Left forelimb (tissue), 1 donor: ENCODE measurements around the gene MAU2.

Source experiments
- DNase-seq: peaks from one replicate; pipeline ENCODE4 v3.0.0-alpha.2; 2018; ENCODE audit warnings: low spot score

MAU2 gene

GRCh38 chr19:19306191-19306590, 14.4 kb upstream of the MAU2 start:
- no peak for DNase-seq

GRCh38 chr19:19308373-19308772, 12.3 kb upstream of the MAU2 start:
- no peak for DNase-seq

- DNase-seq = no peak
Observed at GRCh38 chr19:19315444-19315843, 5.2 kb upstream of the MAU2 start.

GRCh38 chr19:19316082-19316481, 4.5 kb upstream of the MAU2 start:
- no peak for DNase-seq

GRCh38 chr19:19319732-19320360, 783 bp upstream of the MAU2 start:
- DNase-seq = no peak

- no peak for DNase-seq
Observed at GRCh38 chr19:19321141-19321577, 530 bp downstream of the MAU2 start.

- no peak for DNase-seq
Observed at GRCh38 chr19:19324059-19324770, 3.6 kb downstream of the MAU2 start.

GRCh38 chr19:19327672-19328071, 7.0 kb downstream of the MAU2 start:
- no peak for DNase-seq

- DNase-seq = no peak
Observed at GRCh38 chr19:19329126-19329525, 8.5 kb downstream of the MAU2 start.

GRCh38 chr19:19334063-19334988, 13.7 kb downstream of the MAU2 start:
- no peak for DNase-seq

GRCh38 chr19:19334989-19335344, 14.3 kb downstream of the MAU2 start:
- no peak for DNase-seq

GRCh38 chr19:19335408-19336158, 15.0 kb downstream of the MAU2 start:
- no peak for DNase-seq

- no peak for DNase-seq
Observed at GRCh38 chr19:19336597-19336996, 16.0 kb downstream of the MAU2 start.

GRCh38 chr19:19337120-19337519, 16.5 kb downstream of the MAU2 start:
- no peak for DNase-seq

GRCh38 chr19:19338082-19338481, 17.5 kb downstream of the MAU2 start:
- no peak for DNase-seq

GRCh38 chr19:19341026-19341425, 20.4 kb downstream of the MAU2 start:
- no peak for DNase-seq

GRCh38 chr19:19342086-19343015, 21.7 kb downstream of the MAU2 start:
- peak; percentile 77 for DNase-seq

GRCh38 chr19:19343016-19343362, 22.4 kb downstream of the MAU2 start:
- DNase-seq = no peak

GRCh38 chr19:19343762-19344161, 23.1 kb downstream of the MAU2 start:
- DNase-seq = no peak

GRCh38 chr19:19345232-19345631, 24.6 kb downstream of the MAU2 start:
- DNase-seq = no peak

GRCh38 chr19:19345970-19346369, 25.3 kb downstream of the MAU2 start:
- no peak for DNase-seq
